Measurements from ENCODE around the gene TPST1. TPM values are rescaled to one million over a fixed set of nuclear protein-coding genes. Genes with fewer than 3 reads are reported as not detected.

The TPST1 gene
- total and polyA plus RNA-seq, 2 of the 8 experiments (the other 6 are each of a cell fraction or from before 2014, with no cell fraction given), result 8.2 to 18.4 TPM

GRCh38 chr7:66255534-66256100 is 50.5 kb downstream of the TPST1 start (continued):
- TF ChIP-seq, protein P1, sequence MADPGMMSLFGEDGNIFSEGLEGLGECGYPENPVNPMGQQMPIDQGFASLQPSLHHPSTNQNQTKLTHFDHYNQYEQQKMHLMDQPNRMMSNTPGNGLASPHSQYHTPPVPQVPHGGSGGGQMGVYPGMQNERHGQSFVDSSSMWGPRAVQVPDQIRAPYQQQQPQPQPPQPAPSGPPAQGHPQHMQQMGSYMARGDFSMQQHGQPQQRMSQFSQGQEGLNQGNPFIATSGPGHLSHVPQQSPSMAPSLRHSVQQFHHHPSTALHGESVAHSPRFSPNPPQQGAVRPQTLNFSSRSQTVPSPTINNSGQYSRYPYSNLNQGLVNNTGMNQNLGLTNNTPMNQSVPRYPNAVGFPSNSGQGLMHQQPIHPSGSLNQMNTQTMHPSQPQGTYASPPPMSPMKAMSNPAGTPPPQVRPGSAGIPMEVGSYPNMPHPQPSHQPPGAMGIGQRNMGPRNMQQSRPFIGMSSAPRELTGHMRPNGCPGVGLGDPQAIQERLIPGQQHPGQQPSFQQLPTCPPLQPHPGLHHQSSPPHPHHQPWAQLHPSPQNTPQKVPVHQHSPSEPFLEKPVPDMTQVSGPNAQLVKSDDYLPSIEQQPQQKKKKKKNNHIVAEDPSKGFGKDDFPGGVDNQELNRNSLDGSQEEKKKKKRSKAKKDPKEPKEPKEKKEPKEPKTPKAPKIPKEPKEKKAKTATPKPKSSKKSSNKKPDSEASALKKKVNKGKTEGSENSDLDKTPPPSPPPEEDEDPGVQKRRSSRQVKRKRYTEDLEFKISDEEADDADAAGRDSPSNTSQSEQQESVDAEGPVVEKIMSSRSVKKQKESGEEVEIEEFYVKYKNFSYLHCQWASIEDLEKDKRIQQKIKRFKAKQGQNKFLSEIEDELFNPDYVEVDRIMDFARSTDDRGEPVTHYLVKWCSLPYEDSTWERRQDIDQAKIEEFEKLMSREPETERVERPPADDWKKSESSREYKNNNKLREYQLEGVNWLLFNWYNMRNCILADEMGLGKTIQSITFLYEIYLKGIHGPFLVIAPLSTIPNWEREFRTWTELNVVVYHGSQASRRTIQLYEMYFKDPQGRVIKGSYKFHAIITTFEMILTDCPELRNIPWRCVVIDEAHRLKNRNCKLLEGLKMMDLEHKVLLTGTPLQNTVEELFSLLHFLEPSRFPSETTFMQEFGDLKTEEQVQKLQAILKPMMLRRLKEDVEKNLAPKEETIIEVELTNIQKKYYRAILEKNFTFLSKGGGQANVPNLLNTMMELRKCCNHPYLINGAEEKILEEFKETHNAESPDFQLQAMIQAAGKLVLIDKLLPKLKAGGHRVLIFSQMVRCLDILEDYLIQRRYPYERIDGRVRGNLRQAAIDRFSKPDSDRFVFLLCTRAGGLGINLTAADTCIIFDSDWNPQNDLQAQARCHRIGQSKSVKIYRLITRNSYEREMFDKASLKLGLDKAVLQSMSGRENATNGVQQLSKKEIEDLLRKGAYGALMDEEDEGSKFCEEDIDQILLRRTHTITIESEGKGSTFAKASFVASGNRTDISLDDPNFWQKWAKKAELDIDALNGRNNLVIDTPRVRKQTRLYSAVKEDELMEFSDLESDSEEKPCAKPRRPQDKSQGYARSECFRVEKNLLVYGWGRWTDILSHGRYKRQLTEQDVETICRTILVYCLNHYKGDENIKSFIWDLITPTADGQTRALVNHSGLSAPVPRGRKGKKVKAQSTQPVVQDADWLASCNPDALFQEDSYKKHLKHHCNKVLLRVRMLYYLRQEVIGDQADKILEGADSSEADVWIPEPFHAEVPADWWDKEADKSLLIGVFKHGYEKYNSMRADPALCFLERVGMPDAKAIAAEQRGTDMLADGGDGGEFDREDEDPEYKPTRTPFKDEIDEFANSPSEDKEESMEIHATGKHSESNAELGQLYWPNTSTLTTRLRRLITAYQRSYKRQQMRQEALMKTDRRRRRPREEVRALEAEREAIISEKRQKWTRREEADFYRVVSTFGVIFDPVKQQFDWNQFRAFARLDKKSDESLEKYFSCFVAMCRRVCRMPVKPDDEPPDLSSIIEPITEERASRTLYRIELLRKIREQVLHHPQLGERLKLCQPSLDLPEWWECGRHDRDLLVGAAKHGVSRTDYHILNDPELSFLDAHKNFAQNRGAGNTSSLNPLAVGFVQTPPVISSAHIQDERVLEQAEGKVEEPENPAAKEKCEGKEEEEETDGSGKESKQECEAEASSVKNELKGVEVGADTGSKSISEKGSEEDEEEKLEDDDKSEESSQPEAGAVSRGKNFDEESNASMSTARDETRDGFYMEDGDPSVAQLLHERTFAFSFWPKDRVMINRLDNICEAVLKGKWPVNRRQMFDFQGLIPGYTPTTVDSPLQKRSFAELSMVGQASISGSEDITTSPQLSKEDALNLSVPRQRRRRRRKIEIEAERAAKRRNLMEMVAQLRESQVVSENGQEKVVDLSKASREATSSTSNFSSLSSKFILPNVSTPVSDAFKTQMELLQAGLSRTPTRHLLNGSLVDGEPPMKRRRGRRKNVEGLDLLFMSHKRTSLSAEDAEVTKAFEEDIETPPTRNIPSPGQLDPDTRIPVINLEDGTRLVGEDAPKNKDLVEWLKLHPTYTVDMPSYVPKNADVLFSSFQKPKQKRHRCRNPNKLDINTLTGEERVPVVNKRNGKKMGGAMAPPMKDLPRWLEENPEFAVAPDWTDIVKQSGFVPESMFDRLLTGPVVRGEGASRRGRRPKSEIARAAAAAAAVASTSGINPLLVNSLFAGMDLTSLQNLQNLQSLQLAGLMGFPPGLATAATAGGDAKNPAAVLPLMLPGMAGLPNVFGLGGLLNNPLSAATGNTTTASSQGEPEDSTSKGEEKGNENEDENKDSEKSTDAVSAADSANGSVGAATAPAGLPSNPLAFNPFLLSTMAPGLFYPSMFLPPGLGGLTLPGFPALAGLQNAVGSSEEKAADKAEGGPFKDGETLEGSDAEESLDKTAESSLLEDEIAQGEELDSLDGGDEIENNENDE (IDR thresholded peaks at IDR 0.05; ENCODE audit: insufficient replicate concordance, low read length), result no peak
- no peak for TF ChIP-seq NRF1 (IDR thresholded peaks at IDR 0.05; ENCODE audit: low read depth, low read length)
- TF ChIP-seq JUND (IDR thresholded peaks at IDR 0.05; ENCODE audit: low read length), result no peak

Data from H1 (cell line).